NCI-H2081 (cell line): Measurements from ENCODE around the gene RAB25.
"Not testable (repeated sequence)": the region's sequence is repeated elsewhere in the genome, so short reads cannot be mapped to it uniquely, and the experiment has no call there.

Experiments used
- DNase-seq, 2 experiments: peaks; one replicate each; lab custom pipeline; 2025; lab: John Stamatoyannopoulos, UW

RAB25 gene

GRCh38 chr1:156102633-156103511, 41.9 kb downstream of the RAB25 start:
- DNase-seq, result no peak

DNA sequence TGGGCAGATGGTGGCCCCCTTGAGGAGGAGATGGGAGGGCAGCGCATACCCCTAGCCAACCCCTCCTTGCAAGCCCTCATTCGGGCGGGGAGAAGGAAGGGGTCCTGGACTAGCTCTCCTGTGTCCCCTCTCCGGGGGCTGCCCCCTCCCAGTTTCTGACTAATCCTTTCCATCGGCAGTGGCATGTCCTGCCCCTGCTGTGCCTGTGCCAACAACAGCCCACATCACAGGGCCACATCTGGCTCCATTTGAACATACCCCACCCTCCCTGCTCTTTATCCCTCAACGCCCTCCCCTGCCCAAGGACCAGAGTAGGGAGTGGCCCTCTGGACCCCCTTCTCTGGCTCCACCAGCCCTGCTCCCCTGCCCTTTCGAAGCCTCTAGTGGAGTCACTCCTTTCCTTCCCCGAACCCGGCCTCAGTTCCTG, 42.6 kb downstream of the RAB25 start:
- DNase-seq, result no peak

- peak; percentile 66 to 73 for DNase-seq
Measured at GRCh38 chr1:156104065-156104810, 43.3 kb downstream of the RAB25 start.

DNA sequence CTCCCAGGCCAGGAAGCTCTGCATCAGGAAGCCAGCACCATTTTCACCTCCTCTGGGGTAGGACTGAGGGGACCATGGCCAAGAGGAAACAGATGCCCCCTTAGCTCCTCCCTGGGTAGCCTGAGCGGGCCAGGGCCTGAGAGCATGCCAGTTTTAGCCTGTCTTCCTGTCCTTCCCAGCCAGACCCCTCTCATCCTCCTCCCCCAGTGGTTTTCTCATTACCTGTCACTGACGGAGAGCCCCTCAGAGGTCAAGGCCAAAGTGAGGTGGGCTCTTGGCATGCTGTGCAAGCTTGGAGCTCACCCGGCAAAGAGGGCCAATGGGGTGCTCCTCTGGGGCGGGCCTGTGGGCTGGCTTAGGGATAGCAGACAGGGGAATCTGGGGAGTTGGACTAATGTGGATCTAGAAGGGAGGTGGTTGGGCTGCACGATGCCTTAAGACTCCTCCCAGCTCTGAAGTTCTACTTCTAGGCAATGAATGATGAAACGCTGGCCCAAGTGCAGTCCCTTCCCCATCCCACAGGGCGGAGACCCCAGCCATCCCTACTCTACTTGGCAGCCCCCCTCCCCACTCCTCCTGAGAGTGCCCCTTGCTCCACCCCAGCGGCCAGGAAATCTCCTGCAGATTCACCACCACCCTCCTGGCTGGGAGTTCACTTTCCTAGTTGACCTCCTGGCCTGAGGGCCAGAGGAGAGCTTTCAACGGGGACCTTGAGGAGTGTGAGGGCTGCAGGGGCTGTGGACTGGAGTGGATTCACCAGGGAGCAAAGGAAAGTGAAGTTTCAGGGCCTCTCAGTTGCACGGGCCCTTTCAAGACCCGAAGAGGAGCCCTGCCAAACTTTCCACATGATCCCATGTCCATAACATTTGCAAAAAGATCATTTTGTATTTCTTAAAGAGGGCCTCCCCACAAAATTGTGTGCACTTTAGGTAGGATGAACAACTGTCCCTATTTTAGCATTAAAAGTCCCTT, 44.2 kb downstream of the RAB25 start:
- DNase-seq, result no peak

DNA sequence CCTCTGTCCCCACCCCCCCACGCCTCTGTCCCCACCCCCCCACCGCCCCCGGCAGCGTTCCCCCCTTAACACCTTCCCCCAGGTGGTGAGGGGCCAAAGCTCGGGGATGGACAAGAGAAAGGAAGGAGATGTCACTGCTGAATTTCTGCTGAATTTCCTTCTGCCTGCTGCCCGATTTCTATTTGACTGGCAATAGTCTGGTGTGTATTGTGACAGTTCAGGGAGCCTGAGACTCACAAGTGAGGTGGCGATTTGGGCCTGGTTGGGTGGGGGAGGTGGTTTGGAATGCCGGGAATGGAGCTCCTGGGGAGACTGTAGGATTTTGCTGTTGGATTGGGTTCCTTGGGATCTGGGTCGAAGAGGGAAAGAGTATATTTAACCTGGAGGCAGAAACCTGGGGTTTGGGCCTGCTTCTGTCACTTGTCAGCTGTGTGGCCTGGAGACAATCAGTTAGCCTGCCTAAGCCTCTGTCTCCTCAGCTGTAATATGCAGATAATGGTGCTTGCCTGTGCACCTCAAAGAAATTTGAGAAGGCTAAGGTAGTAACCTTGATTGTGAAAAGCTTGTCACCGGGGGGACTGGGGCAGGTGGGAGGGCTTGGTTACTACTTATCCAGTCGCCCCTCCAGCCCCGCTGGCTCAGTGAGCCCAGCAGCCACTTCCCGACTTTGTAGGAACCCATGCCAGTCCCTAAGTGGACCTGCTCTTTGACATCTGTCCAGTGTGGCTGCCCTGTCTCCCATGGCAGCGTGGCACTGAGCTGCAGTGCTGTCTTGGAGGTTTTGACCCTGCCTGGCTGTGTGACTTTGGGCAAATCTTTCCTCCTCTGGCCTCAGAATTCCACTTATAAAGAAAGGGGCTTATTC, 45.9 kb downstream of the RAB25 start:
- no peak for DNase-seq

DNA sequence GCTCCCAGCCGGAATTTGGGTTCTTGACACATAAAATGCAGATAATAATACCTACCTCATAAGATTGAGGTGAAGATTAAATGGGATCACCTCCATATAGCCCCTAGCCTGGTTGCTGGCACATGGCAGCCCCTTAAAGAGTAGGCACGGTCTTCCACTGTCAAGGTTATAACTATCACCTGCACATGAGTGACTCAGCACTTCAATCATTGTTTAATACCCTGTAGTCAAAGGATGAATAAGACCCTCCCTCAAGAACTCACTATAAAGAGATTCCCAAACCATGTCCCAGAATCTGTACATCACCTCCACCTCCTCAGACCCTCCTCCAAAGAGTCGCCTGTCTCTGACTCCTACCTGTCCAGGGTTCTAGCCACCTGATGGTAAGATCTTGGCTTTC, 47.1 kb downstream of the RAB25 start:
- DNase-seq, result no peak

- DNase-seq, result no peak
Measured at GRCh38 chr1:156108664-156109241, 47.8 kb downstream of the RAB25 start.

GRCh38 chr1:156110252-156110651, 49.3 kb downstream of the RAB25 start:
- no peak for DNase-seq

GRCh38 chr1:156111355-156111962, 50.5 kb downstream of the RAB25 start:
- no peak for DNase-seq

DNA sequence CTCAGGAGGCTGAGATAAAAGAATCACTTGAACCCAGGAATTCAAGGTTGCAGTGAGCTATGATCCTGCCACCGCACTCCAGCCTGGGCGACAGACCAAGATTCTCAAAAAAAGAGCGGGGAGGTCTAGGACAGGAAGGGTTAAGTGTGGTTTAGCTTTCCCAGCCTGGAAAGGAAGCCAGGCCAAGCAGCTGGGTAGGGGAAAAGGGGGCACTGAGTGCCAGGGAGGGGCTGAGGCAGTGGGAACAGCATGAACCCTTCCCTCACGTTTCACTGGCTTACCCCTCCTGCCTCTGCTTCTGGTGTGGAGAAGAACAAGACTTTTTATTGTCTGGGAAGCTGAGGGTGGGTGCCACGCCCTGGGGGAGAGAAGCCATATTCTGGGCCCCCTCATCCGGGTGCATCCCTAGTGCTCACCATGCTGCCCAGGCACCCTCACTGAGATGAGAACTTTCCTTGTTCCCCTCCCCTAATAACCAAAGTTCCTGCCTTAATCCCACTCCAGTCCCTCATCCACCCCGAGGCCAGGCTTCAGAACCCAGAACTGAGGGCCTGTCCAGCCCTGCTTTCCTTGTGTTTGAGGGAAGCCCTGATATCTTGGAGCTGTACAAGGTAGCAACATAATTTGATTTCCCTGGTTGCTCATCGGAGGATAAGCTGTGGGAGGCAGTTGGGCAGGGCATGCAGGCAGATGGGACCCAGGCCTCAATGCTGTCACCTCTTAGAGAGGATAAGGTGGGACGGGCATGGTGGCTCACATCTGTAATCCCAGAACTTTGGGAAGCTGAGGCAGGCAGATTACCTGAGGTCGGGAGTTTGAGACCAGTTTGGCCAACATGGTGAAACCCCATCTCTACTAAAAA, 51.5 kb downstream of the RAB25 start:
- no peak for DNase-seq

- no peak for DNase-seq
Measured at GRCh38 chr1:156113282-156113950, 52.5 kb downstream of the RAB25 start.

DNA sequence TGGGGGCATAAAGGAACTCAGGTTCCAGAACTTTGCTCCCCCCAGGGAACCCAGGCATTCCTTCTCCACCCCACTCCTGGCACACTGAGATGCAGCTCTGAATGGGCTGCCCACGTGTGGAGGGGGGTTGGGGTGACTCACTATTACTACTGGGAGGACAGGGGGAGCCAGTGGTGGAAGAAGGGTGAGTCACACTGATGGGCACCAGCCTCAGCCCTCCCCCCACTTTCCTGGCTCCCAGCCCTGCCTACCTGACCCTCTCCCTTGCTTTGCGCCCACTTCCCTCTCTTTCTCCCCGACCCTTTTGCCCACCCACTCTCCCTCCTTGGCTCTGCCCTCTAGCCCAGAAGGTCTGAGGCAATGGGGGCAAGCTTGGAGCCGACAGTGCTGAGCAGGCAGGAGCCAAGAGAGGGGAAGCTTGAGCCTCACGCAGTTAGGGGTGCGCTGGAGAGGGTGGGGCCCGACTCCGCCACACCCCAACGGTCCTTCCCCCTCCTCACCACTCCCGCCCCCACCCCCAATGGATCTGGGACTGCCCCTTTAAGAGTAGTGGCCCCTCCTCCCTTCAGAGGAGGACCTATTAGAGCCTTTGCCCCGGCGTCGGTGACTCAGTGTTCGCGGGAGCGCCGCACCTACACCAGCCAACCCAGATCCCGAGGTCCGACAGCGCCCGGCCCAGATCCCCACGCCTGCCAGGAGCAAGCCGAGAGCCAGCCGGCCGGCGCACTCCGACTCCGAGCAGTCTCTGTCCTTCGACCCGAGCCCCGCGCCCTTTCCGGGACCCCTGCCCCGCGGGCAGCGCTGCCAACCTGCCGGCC, 53.4 kb downstream of the RAB25 start, which contains the start of gene LMNA:
Gene LMNA, plus strand, starts transcription at position 611 of the 818 bp plus-strand sequence. CDS start 208 bp downstream, outside the sequence.
- peak; percentile 73 to 74 for DNase-seq

GRCh38 chr1:156114919-156115513, 54.1 kb downstream of the RAB25 start:
- DNase-seq, result peak in 1 of 2 experiments; percentile 51

GRCh38 chr1:156115514-156116374, 54.8 kb downstream of the RAB25 start:
- no peak for DNase-seq

DNA sequence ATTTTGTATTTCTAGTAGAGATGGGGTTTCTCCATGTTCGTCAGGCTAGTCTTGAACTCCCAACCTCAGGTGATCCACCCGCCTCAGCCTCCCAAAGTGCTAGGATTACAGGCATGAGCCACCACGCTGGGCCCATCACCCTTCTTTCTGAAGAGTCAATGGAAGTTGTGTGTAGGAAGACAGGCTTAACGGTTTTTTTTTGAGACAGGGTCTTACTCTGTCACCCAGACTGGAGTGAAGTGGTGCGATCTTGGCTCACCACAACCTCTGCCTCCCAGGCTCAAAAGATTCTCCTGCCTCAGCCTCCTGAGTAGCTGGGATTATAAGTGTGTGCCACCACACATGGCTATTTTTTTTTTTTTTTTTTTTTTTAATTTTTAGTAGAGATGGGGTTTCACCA, 55.8 kb downstream of the RAB25 start:
- DNase-seq, result not testable (repeated sequence)
